OCI-LY3 (cell line): ENCODE data around the gene IRF9.

Experiments used
- CTCF ChIP-seq: fragments of 200-600, 300-600 bp; sonication (generic); IDR thresholded peaks from 2 replicates; pipeline ENCODE4 v1.5.1; 2014; ENCODE audit warnings: antibody characterized with exemption, low read length, low read depth
- EZH2phosphoT487 ChIP-seq: fragments of 200-600 bp; shearing (Covaris generic); IDR thresholded peaks from 2 replicates; pipeline ENCODE4 v1.6.1; 2018; ENCODE audit warnings: antibody characterized with exemption, mixed run types, low read depth

GRCh38 chr14:24132976-24133375 is 28.1 kb upstream of the IRF9 start:
- TF ChIP-seq CTCF (no peak), EZH2phosphoT487 (no peak)
